Endothelial cell of umbilical vein (primary cell): ENCODE results near the gene NRG3. TPM values are rescaled to one million over a fixed set of nuclear protein-coding genes. Genes with fewer than 3 reads are reported as not detected.

Experiments
- BruUV-seq: library from RNA; stranded (reverse); fragments of 400-500 nt; replicated peaks from 2 replicates; lab custom pipeline; 2021; lab: Mats Ljungman, UMichigan
- CTCF ChIA-PET: fragments of 300-600, 350-600 bp; sonication (Branson Sonifier 250); formaldehyde crosslinking; loops from one replicate; lab custom pipeline; 2021; ENCODE audit warnings: antibody characterized with exemption, inconsistent platforms; lab: Charles Lee
- POLR2A ChIA-PET: fragments of 300-600, 350-600 bp; sonication (Branson Sonifier 250); formaldehyde crosslinking; loops from one replicate; lab custom pipeline; 2021; ENCODE audit warnings: antibody characterized with exemption, inconsistent platforms; lab: Charles Lee
- DNase-seq: peaks from one replicate; pipeline ENCODE4 v3.0.0-alpha.2; 2011; ENCODE audit warnings: low read depth, low spot score
- FAIRE-seq: peaks from 2 replicates; lab custom pipeline; 2011; peaks lifted over from hg19 to GRCh38; lab: Jason Lieb, UNC
- H2AFZ ChIP-seq: 2 replicates; pipeline ENCODE4 v1.6.0; 2012; ENCODE audit warnings: low read depth, low read length, control low read depth, inconsistent platforms
- H3K27ac ChIP-seq: 2 replicates; pipeline ENCODE4 v1.5.1; 2011; ENCODE audit warnings: low read depth, mild to moderate bottlenecking, control low read depth, low read length, moderate library complexity; ENCODE audit not compliant: insufficient read depth
- H3K27me3 ChIP-seq, 2 experiments: 2 replicates each; pipeline versions ENCODE4 v1.6.0 to v1.6.1; 2011; ENCODE audit warnings: low read length in 2 of 2, mixed read lengths in 1 of 2; ENCODE audit not compliant: control insufficient read depth in 2 of 2, insufficient read depth in 2 of 2
- H3K36me3 ChIP-seq, 2 experiments: 2 replicates in 1 of 2; 3 replicates in 1 of 2; pipeline ENCODE4 v1.5.1; 2011; ENCODE audit warnings: low read length in 2 of 2, mild to moderate bottlenecking in 1 of 2, moderate library complexity in 1 of 2; ENCODE audit not compliant: control insufficient read depth in 2 of 2, insufficient read depth in 2 of 2; ENCODE audit errors: extremely low read depth in 1 of 2
- H3K4me1 ChIP-seq: 3 replicates; pipeline ENCODE4 v1.5.1; 2011; ENCODE audit warnings: mild to moderate bottlenecking, low read length; ENCODE audit not compliant: control insufficient read depth, insufficient read depth; ENCODE audit errors: extremely low read depth
- H3K4me2 ChIP-seq: 2 replicates; pipeline ENCODE4 v1.6.1; 2011; ENCODE audit warnings: low read length, control low read depth, mixed read lengths; ENCODE audit not compliant: insufficient read depth
- H3K4me3 ChIP-seq, 3 experiments: fragments of 200-600 bp in 1 of 3; sonication (generic), shearing (Covaris generic) in 1 of 3; replicated peaks in 1 of 3; 2 replicates each; pipeline ENCODE4 v1.5.1; 2011 to 2016; ENCODE audit warnings: control low read depth in 3 of 3, low read length in 3 of 3, mild to moderate bottlenecking in 2 of 3, inconsistent platforms in 1 of 3, low read depth in 1 of 3, moderate library complexity in 1 of 3; ENCODE audit not compliant: insufficient read depth in 1 of 3
- H3K79me2 ChIP-seq: 2 replicates; pipeline ENCODE4 v1.6.0; 2012; ENCODE audit warnings: low read length, inconsistent platforms; ENCODE audit not compliant: control insufficient read depth, insufficient read depth
- H3K9ac ChIP-seq: replicated peaks from 2 replicates; pipeline ENCODE3; 2011; ENCODE audit warnings: low read length, control low read depth; ENCODE audit not compliant: insufficient read depth; ENCODE audit errors: extremely low read depth
- H3K9me1 ChIP-seq: replicated peaks from 3 replicates; pipeline ENCODE4 v1.6.0; 2011; ENCODE audit warnings: mild to moderate bottlenecking, low read length; ENCODE audit not compliant: control insufficient read depth, insufficient read depth; ENCODE audit errors: extremely low read depth
- H3K9me3 ChIP-seq: replicated peaks from 2 replicates; pipeline ENCODE4 v1.5.1; 2012; ENCODE audit warnings: low read length, inconsistent platforms; ENCODE audit not compliant: control insufficient read depth, insufficient read depth
- H4K20me1 ChIP-seq: replicated peaks from 2 replicates; pipeline ENCODE3; 2011; ENCODE audit warnings: mild to moderate bottlenecking, low read length; ENCODE audit not compliant: control insufficient read depth, insufficient read depth; ENCODE audit errors: extremely low read depth
- EZH2 ChIP-seq: IDR thresholded peaks from 2 replicates; pipeline ENCODE4 v1.6.1; 2012; ENCODE audit warnings: borderline replicate concordance, low read depth, mild to moderate bottlenecking, moderate library complexity, low read length, inconsistent platforms; ENCODE audit not compliant: severe bottlenecking
- MYC ChIP-seq: IDR thresholded peaks from one replicate; pipeline ENCODE4 v1.6.1; 2011; ENCODE audit warnings: mild to moderate bottlenecking, low read depth, low read length
- POLR2A ChIP-seq: IDR thresholded peaks from 2 replicates; pipeline ENCODE4 v1.6.1; 2012; ENCODE audit warnings: low read depth, mild to moderate bottlenecking, control low read depth, low read length
- POLR2AphosphoS5 ChIP-seq: IDR thresholded peaks from 2 replicates; pipeline ENCODE4 v1.6.1; 2012; ENCODE audit warnings: low read depth, mild to moderate bottlenecking, control low read depth, low read length, moderate library complexity; ENCODE audit not compliant: insufficient read depth
- dilution Hi-C: fragments of 300-500 bp; cut with MboI; formaldehyde crosslinking; loops from one replicate; pipeline ENCODE4 v1.15.0; 2019; ENCODE audit warnings: low sequenced_read_pairs; ENCODE audit not compliant: extremely low pct_ligation_motif_present
- intact Hi-C: fragments of 100-400 bp; cut with micrococcal nuclease; formaldehyde crosslinking; loops from one replicate; pipeline ENCODE4 v1.10.0; 2022
- polyA plus RNA-seq, 4 experiments: library from polyadenylated mRNA; depleted of rRNA in 3 of 4; stranded (reverse) in 3 of 4; unstranded in 1 of 4; fragments of >200 nt; gene quantifications; 2 replicates each; pipeline versions ENCODE4 v1.2.1 to v1.2.3, GENCODE V29; 2011 to 2012; ENCODE audit warnings: missing spikeins in 1 of 4
- total RNA-seq: library from RNA; stranded (reverse); gene quantifications from 2 replicates; pipeline ENCODE4 v1.2.3, GENCODE V29; 2021

NRG3 gene
- total and polyA plus RNA-seq, 2 donors (not counting 3 experiments of a cell fraction or from before 2014, with no cell fraction given), result 1.9 to 3.9 TPM

- no TSS peak for BruUV-seq
- Histone ChIP-seq H3K36me3 (no peaks in the 10 kb centered on the region), H3K9me1 (no peaks in the 10 kb centered on the region), H3K79me2 (no peaks in the 10 kb centered on the region), H3K9ac (no peak overlapping the region), H2AFZ (no peak overlapping the region), H3K4me2 (no peak overlapping the region), H3K27me3 (no peaks in the 10 kb centered on the region), H3K4me3 (no peak overlapping the region), H4K20me1 (no peaks in the 10 kb centered on the region), H3K27ac (no peak overlapping the region), H3K4me1 (no peaks in the 10 kb centered on the region), H3K9me3 (no peaks in the 10 kb centered on the region)
- dilution Hi-C loops, result no loop called here
- POLR2A ChIA-PET, result no interaction called here
- no peak for TF ChIP-seq EZH2
- TF ChIP-seq POLR2A, result no peak
- TF ChIP-seq POLR2AphosphoS5, result no peak
- DNase-seq (no peak), FAIRE-seq (no peak)
- intact Hi-C loops, result no loop called here
- CTCF ChIA-PET, result no interaction called here
These were observed 456.7 kb downstream of the NRG3 start for GRCh38 chr10:82331716-82332115.

- Histone ChIP-seq H2AFZ (no peak overlapping the region), H3K4me3 (no peak overlapping the region), H3K79me2 (no peaks in the 10 kb centered on the region), H3K9me3 (no peaks in the 10 kb centered on the region), H3K4me1 (no peaks in the 10 kb centered on the region), H3K27me3 (no peaks in the 10 kb centered on the region), H3K9me1 (no peaks in the 10 kb centered on the region), H3K36me3 (no peaks in the 10 kb centered on the region), H4K20me1 (no peaks in the 10 kb centered on the region), H3K9ac (no peak overlapping the region), H3K4me2 (no peak overlapping the region), H3K27ac (no peak overlapping the region)
- ChIA-PET CTCF (interaction anchor here (1.0 kb wide), 1 partner anchor 213 kb away, joined by 3 read pairs; no protein-coding TSS in a partner anchor), POLR2A (no interaction called here)
- dilution Hi-C loops (no loop called here), intact Hi-C loops (no loop called here)
- DNase-seq (no peak), FAIRE-seq (no peak)
- TF ChIP-seq MYC, result no peak
- no TSS peak for BruUV-seq
These were observed 460.8 kb downstream of the NRG3 start for GRCh38 chr10:82335831-82336230.
